ENCODE data around the gene ZFYVE27.

ZFYVE27 gene

GRCh38 chr10:97766996-97767924, 30.3 kb downstream of the ZFYVE27 start:
- DNase-seq (ENCODE audit: low read depth in 2 of 2, low spot score in 1 of 2) = no peak

- DNase-seq (ENCODE audit: low read depth in 2 of 2, low spot score in 1 of 2) = no peak
Observed at GRCh38 chr10:97768322-97769315, 31.7 kb downstream of the ZFYVE27 start.

- DNase-seq (ENCODE audit: low read depth in 2 of 2, low spot score in 1 of 2) = no peak
Observed at GRCh38 chr10:97770255-97770654, 33.3 kb downstream of the ZFYVE27 start.

GRCh38 chr10:97771055-97771891, 34.3 kb downstream of the ZFYVE27 start:
- no peak for DNase-seq (ENCODE audit: low read depth in 2 of 2, low spot score in 1 of 2)

- DNase-seq (ENCODE audit: low read depth in 2 of 2, low spot score in 1 of 2) = no peak
Observed at GRCh38 chr10:97771913-97772823, 35.2 kb downstream of the ZFYVE27 start, which contains the start of gene SFRP5. Gene SFRP5, minus strand, starts transcription at chr10:97771999. Its CDS starts 166 bp downstream, at chr10:97771833.

GRCh38 chr10:97773096-97773495, 36.2 kb downstream of the ZFYVE27 start:
- DNase-seq (ENCODE audit: low read depth in 2 of 2, low spot score in 1 of 2) = no peak

GRCh38 chr10:97774811-97775294, 37.9 kb downstream of the ZFYVE27 start:
- no peak for DNase-seq (ENCODE audit: low read depth in 2 of 2, low spot score in 1 of 2)

- DNase-seq (ENCODE audit: low read depth in 2 of 2, low spot score in 1 of 2) = no peak
Observed at GRCh38 chr10:97777143-97777542, 40.2 kb downstream of the ZFYVE27 start.

- no peak for DNase-seq (ENCODE audit: low read depth in 2 of 2, low spot score in 1 of 2)
Observed at GRCh38 chr10:97778452-97779302, 41.7 kb downstream of the ZFYVE27 start.

- no peak for DNase-seq (ENCODE audit: low read depth in 2 of 2, low spot score in 1 of 2)
Observed at GRCh38 chr10:97779492-97779891, 42.6 kb downstream of the ZFYVE27 start.

- DNase-seq (ENCODE audit: low read depth in 2 of 2, low spot score in 1 of 2) = no peak
Observed at GRCh38 chr10:97779975-97780374, 43.0 kb downstream of the ZFYVE27 start.

- no peak for DNase-seq (ENCODE audit: low read depth in 2 of 2, low spot score in 1 of 2)
Observed at GRCh38 chr10:97780841-97781617, 44.1 kb downstream of the ZFYVE27 start.

- DNase-seq (ENCODE audit: low read depth in 2 of 2, low spot score in 1 of 2) = no peak
Observed at GRCh38 chr10:97781618-97782331, 44.8 kb downstream of the ZFYVE27 start.

GRCh38 chr10:97782455-97783228, 45.7 kb downstream of the ZFYVE27 start:
- DNase-seq (ENCODE audit: low read depth in 2 of 2, low spot score in 1 of 2) = no peak

- DNase-seq (ENCODE audit: low read depth in 2 of 2, low spot score in 1 of 2) = no peak
Observed at GRCh38 chr10:97784200-97784810, 47.4 kb downstream of the ZFYVE27 start.

GRCh38 chr10:97785231-97785630, 48.3 kb downstream of the ZFYVE27 start:
- DNase-seq (ENCODE audit: low read depth in 2 of 2, low spot score in 1 of 2) = no peak
